GM18951 (cell line): ENCODE data around the gene ZNF512B.
"Not testable (repeated sequence)": the region's sequence is repeated elsewhere in the genome, so short reads cannot be mapped to it uniquely, and the experiment has no call there.

Experiments
- POLR2A ChIP-seq: IDR thresholded peaks from 4 replicates; pipeline ENCODE4 v1.6.1; 2011; ENCODE audit warnings: mild to moderate bottlenecking; ENCODE audit not compliant: insufficient read length, insufficient read depth; ENCODE audit errors: extremely low read depth
- in situ Hi-C: fragments of 300-500 bp; cut with MboI; formaldehyde crosslinking; loops from one replicate; pipeline ENCODE4 v1.12.0; 2022; ENCODE audit warnings: low sequenced_read_pairs, mixed read lengths, inconsistent platforms; ENCODE audit not compliant: unreplicated experiment

Gene ZNF512B

GRCh38 chr20:63963348-63963741 is 6.4 kb downstream of the ZNF512B start:
- no peak for TF ChIP-seq POLR2A
- in situ Hi-C loops = no loop called here

- in situ Hi-C loops = no loop called here
- TF ChIP-seq POLR2A = no peak
These were observed 7.0 kb downstream of the ZNF512B start for GRCh38 chr20:63962426-63963347.

GRCh38 chr20:63961664-63962425 is 7.9 kb downstream of the ZNF512B start:
- no peak for TF ChIP-seq POLR2A

GRCh38 chr20:63960654-63961621 is 8.8 kb downstream of the ZNF512B start:
- in situ Hi-C loops = not testable (repeated sequence)

More at GRCh38 chr20:63961664-63962425, 7.9 kb downstream of the ZNF512B start:
- in situ Hi-C loops = no loop called here

- TF ChIP-seq POLR2A = no peak
These were observed 10.0 kb downstream of the ZNF512B start for GRCh38 chr20:63959699-63960075.

GRCh38 chr20:63958964-63959698 is 10.6 kb downstream of the ZNF512B start:
- TF ChIP-seq POLR2A = no peak
- in situ Hi-C loops = no loop called here

More at GRCh38 chr20:63959699-63960075, 10.0 kb downstream of the ZNF512B start:
- in situ Hi-C loops = no loop called here

- TF ChIP-seq POLR2A = no peak
- in situ Hi-C loops = no loop called here
These were observed 11.3 kb downstream of the ZNF512B start for GRCh38 chr20:63958471-63958870.

- in situ Hi-C loops = no loop called here
- no peak for TF ChIP-seq POLR2A
These were observed 11.9 kb downstream of the ZNF512B start for GRCh38 chr20:63957690-63958441.

- peak; percentile 44 for TF ChIP-seq POLR2A
- in situ Hi-C loops = no loop called here
These were observed 12.6 kb downstream of the ZNF512B start for GRCh38 chr20:63957004-63957689.

GRCh38 chr20:63956664-63957003 is 13.1 kb downstream of the ZNF512B start:
- no peak for TF ChIP-seq POLR2A
- in situ Hi-C loops = no loop called here
